Retinal pigment epithelial cell (primary cell): Measurements from ENCODE around the gene ST3GAL4.

ENCODE experiments used
- DNase-seq: peaks from one replicate; pipeline ENCODE4 v3.0.0-alpha.2; 2010; ENCODE audit warnings: low read depth
- H3K4me3 ChIP-seq: 2 replicates; pipeline ENCODE4 v1.5.1; 2011; ENCODE audit warnings: mild to moderate bottlenecking, low read length, control low read depth, moderate library complexity
- CTCF ChIP-seq: conservative IDR thresholded peaks from 2 replicates; pipeline ENCODE4 v1.5.1; 2011; ENCODE audit warnings: low read depth, low read length, control low read depth, inconsistent platforms

Gene ST3GAL4

GRCh38 chr11:126436209-126436755 lies 80.8 kb downstream of the ST3GAL4 start:
- DNase-seq = no peak
- H3K4me3 ChIP-seq = no peak overlapping the region
- TF ChIP-seq CTCF = no peak

GRCh38 chr11:126437731-126438130 lies 82.2 kb downstream of the ST3GAL4 start:
- no peak for TF ChIP-seq CTCF
- DNase-seq = no peak

GRCh38 chr11:126438272-126438671 lies 82.8 kb downstream of the ST3GAL4 start:
- no peak for TF ChIP-seq CTCF
- no peak for DNase-seq

More at GRCh38 chr11:126437731-126438130, 82.2 kb downstream of the ST3GAL4 start:
- no peak overlapping the region for H3K4me3 ChIP-seq

GRCh38 chr11:126438691-126439090 lies 83.2 kb downstream of the ST3GAL4 start:
- DNase-seq = no peak
- TF ChIP-seq CTCF = no peak
- H3K4me3 ChIP-seq = no peak overlapping the region

More at GRCh38 chr11:126438272-126438671, 82.8 kb downstream of the ST3GAL4 start:
- no peak overlapping the region for H3K4me3 ChIP-seq

GRCh38 chr11:126440276-126440675 lies 84.8 kb downstream of the ST3GAL4 start:
- H3K4me3 ChIP-seq = no peak overlapping the region
- no peak for TF ChIP-seq CTCF
- DNase-seq = no peak

GRCh38 chr11:126440792-126441514 lies 85.5 kb downstream of the ST3GAL4 start:
- DNase-seq = no peak
- peak; percentile 87 for TF ChIP-seq CTCF
- no peak overlapping the region for H3K4me3 ChIP-seq

GRCh38 chr11:126443120-126443519 lies 87.6 kb downstream of the ST3GAL4 start:
- TF ChIP-seq CTCF = no peak
- DNase-seq = no peak
- H3K4me3 ChIP-seq = no peak overlapping the region
